H9 (cell line): ENCODE measurements around the gene TRPT1. TPM values are rescaled to one million over a fixed set of nuclear protein-coding genes. Genes with fewer than 3 reads are reported as not detected.

Source experiments
- DNase-seq: peaks from one replicate; pipeline ENCODE4 v3.0.0-alpha.2; 2017
- H2AFZ ChIP-seq: one replicate; pipeline ENCODE4 v1.6.1; 2013; ENCODE audit warnings: mild to moderate bottlenecking, low read length, control low read depth, moderate library complexity
- H2AK5ac ChIP-seq: 2 replicates; pipeline ENCODE4 v1.6.1; 2013; ENCODE audit warnings: low read length, control low read depth, mixed read lengths; ENCODE audit not compliant: insufficient read length
- H2BK120ac ChIP-seq: one replicate; pipeline ENCODE4 v1.6.1; 2013; ENCODE audit warnings: low read depth, mild to moderate bottlenecking, low read length, control low read depth, inconsistent platforms; ENCODE audit not compliant: poor library complexity, severe bottlenecking
- H2BK12ac ChIP-seq: 2 replicates; pipeline ENCODE4 v1.6.1; 2013; ENCODE audit warnings: low read length, control low read depth, mixed read lengths, low read depth; ENCODE audit not compliant: insufficient read length
- H2BK15ac ChIP-seq: 2 replicates; pipeline ENCODE4 v1.6.1; 2013; ENCODE audit warnings: low read depth, low read length, control low read depth
- H2BK20ac ChIP-seq: one replicate; pipeline ENCODE4 v1.6.1; 2013; ENCODE audit warnings: low read depth, mild to moderate bottlenecking, low read length, control low read depth, inconsistent platforms; ENCODE audit not compliant: poor library complexity, severe bottlenecking
- H2BK5ac ChIP-seq: 2 replicates; pipeline ENCODE4 v1.6.1; 2013; ENCODE audit warnings: low read length, control low read depth, mixed read lengths; ENCODE audit not compliant: insufficient read length
- H3K14ac ChIP-seq: 2 replicates; pipeline ENCODE4 v1.6.1; 2013; ENCODE audit warnings: low read length, control low read depth; ENCODE audit not compliant: insufficient read depth
- H3K18ac ChIP-seq: 2 replicates; pipeline ENCODE4 v1.6.1; 2013; ENCODE audit warnings: low read depth, mild to moderate bottlenecking, mixed read lengths, low read length, control low read depth; ENCODE audit not compliant: insufficient read length
- H3K23ac ChIP-seq: 2 replicates; pipeline ENCODE4 v1.6.1; 2013; ENCODE audit warnings: low read length, control low read depth, mixed read lengths, low read depth; ENCODE audit not compliant: insufficient read length
- H3K23me2 ChIP-seq: 2 replicates; pipeline ENCODE4 v1.6.1; 2013; ENCODE audit warnings: low read depth, mild to moderate bottlenecking, mixed read lengths, low read length, control low read depth; ENCODE audit not compliant: insufficient read length, poor library complexity, severe bottlenecking
- H3K27ac ChIP-seq: 2 replicates; pipeline ENCODE4 v1.5.1; 2013; ENCODE audit warnings: low read length, control low read depth, mixed read lengths, low read depth; ENCODE audit not compliant: insufficient read length
- H3K27me3 ChIP-seq: 2 replicates; pipeline ENCODE4 v1.6.1; 2013; ENCODE audit warnings: low read length, control low read depth, inconsistent platforms; ENCODE audit not compliant: insufficient read depth
- H3K4ac ChIP-seq: 2 replicates; pipeline ENCODE4 v1.6.1; 2013; ENCODE audit warnings: low read depth, mild to moderate bottlenecking, control low read depth, inconsistent platforms, low read length, moderate library complexity
- H3K4me1 ChIP-seq: 2 replicates; pipeline ENCODE4 v1.6.1; 2013; ENCODE audit warnings: low read length, control low read depth, inconsistent platforms; ENCODE audit not compliant: insufficient read depth
- H3K4me2 ChIP-seq: 2 replicates; pipeline ENCODE4 v1.6.1; 2013; ENCODE audit warnings: low read length, control low read depth, mixed read lengths; ENCODE audit not compliant: insufficient read length, insufficient read depth
- H3K56ac ChIP-seq: 2 replicates; pipeline ENCODE4 v1.6.1; 2013; ENCODE audit warnings: low read depth, mild to moderate bottlenecking, mixed read lengths, low read length, control low read depth; ENCODE audit not compliant: insufficient read length
- H3K79me1 ChIP-seq: 2 replicates; pipeline ENCODE4 v1.6.1; 2013; ENCODE audit warnings: low read depth, mild to moderate bottlenecking, moderate library complexity, low read length, control low read depth, inconsistent platforms; ENCODE audit not compliant: insufficient read depth, poor library complexity, severe bottlenecking
- H3K79me2 ChIP-seq: 2 replicates; pipeline ENCODE4 v1.6.1; 2013; ENCODE audit warnings: low read length, control low read depth, inconsistent platforms; ENCODE audit not compliant: insufficient read depth
- H3K9ac ChIP-seq: 2 replicates; pipeline ENCODE4 v1.6.1; 2013; ENCODE audit warnings: low read length, control low read depth, mixed read lengths; ENCODE audit not compliant: insufficient read length; ENCODE audit errors: extremely low read depth
- H3K9me3 ChIP-seq: one replicate; pipeline ENCODE4 v1.6.1; 2013; ENCODE audit warnings: low read depth, low read length, inconsistent platforms; ENCODE audit not compliant: control insufficient read depth
- H3T11ph ChIP-seq: one replicate; pipeline ENCODE4 v1.6.1; 2013; ENCODE audit warnings: mild to moderate bottlenecking, low read length, control low read depth, inconsistent platforms
- H4K20me1 ChIP-seq: one replicate; pipeline ENCODE4 v1.6.1; 2013; ENCODE audit not compliant: control insufficient read depth, insufficient read length, insufficient read depth
- H4K5ac ChIP-seq: 2 replicates; pipeline ENCODE4 v1.6.1; 2013; ENCODE audit warnings: low read depth, mild to moderate bottlenecking, mixed read lengths, low read length, control low read depth; ENCODE audit not compliant: insufficient read length
- H4K8ac ChIP-seq: replicated peaks from 2 replicates; pipeline ENCODE4 v1.6.1; 2013; ENCODE audit warnings: low read length, control low read depth, mixed read lengths, low read depth; ENCODE audit not compliant: insufficient read length
- H4K91ac ChIP-seq: 2 replicates; pipeline ENCODE4 v1.6.1; 2013; ENCODE audit warnings: low read depth, mild to moderate bottlenecking, moderate library complexity, mixed read lengths, low read length, control low read depth; ENCODE audit not compliant: insufficient read length
- H3K27ac Mint-ChIP-seq, 3 experiments: 2 replicates in 2 of 3; 3 replicates in 1 of 3; pipeline ENCODE4 v1.8.0; 2020 to 2021; ENCODE audit warnings: mixed read lengths in 3 of 3, mild to moderate bottlenecking in 1 of 3, moderate library complexity in 1 of 3
- H3K27me3 Mint-ChIP-seq: 2 replicates; pipeline ENCODE4 v1.8.0; 2021; ENCODE audit warnings: low read depth, mild to moderate bottlenecking, moderate library complexity, mixed read lengths
- H3K36me3 Mint-ChIP-seq, 3 experiments: 2 replicates in 2 of 3; 3 replicates in 1 of 3; pipeline ENCODE4 v1.8.0; 2020 to 2021; ENCODE audit warnings: low read depth in 3 of 3, mixed read lengths in 3 of 3; ENCODE audit not compliant: insufficient read depth in 1 of 3
- H3K4me1 Mint-ChIP-seq, 2 experiments: 2 replicates each; pipeline ENCODE4 v1.8.0; 2020; ENCODE audit warnings: mixed read lengths in 2 of 2
- H3K4me3 Mint-ChIP-seq, 2 experiments: 2 replicates in 1 of 2; 3 replicates in 1 of 2; pipeline ENCODE4 v1.8.0; 2020 to 2021; ENCODE audit warnings: mild to moderate bottlenecking in 2 of 2, mixed read lengths in 2 of 2, moderate library complexity in 1 of 2
- H3K9me3 Mint-ChIP-seq, 2 experiments: 2 replicates in 1 of 2; 3 replicates in 1 of 2; pipeline ENCODE4 v1.8.0; 2020; ENCODE audit warnings: mild to moderate bottlenecking in 2 of 2, mixed read lengths in 2 of 2, moderate library complexity in 1 of 2
- CTCF ChIP-seq: fragments of 200-600 bp; sonication (generic); conservative IDR thresholded peaks from 3 replicates; pipeline ENCODE4 v1.8.0; 2021; ENCODE audit warnings: antibody characterized with exemption, mild to moderate bottlenecking
- WGBS: extraction: QIAGEN DNeasy Blood & Tissue Kit; methylation state at CpG from one replicate; pipeline ENCODE4 v1.1.7; 2013; ENCODE audit warnings: missing lambda C conversion rate, low lambda C conversion rate, mixed read lengths; ENCODE audit not compliant: insufficient read length; ENCODE audit errors: extremely low coverage; 5-methylcytosine and 5-hydroxymethylcytosine counted together
- total RNA-seq: library from RNA; stranded (reverse); gene quantifications from 2 replicates; pipeline ENCODE4 v1.2.1, GENCODE V29; 2021

Gene TRPT1
- total RNA-seq, 1 experiment from 2014 or later: 33.6 TPM

- no peaks in the 10 kb centered on the region for H3K9me3 Mint-ChIP-seq
- H4K8ac ChIP-seq: no peak overlapping the region
- H3K79me1 ChIP-seq: no peaks in the 10 kb centered on the region
- peaks cover 16% of the 10 kb centered on the region for H3K23me2 ChIP-seq
- H3K4ac ChIP-seq: no peak overlapping the region; the same call in 1 of the 2 replicates
- H3K27me3 Mint-ChIP-seq: no peaks in the 10 kb centered on the region
- H3K36me3 Mint-ChIP-seq: peaks cover 13 to 45% (median 26%) of the 10 kb centered on the region in 3 experiments
- no peak for TF ChIP-seq CTCF
- H2BK15ac ChIP-seq: no peak overlapping the region
- no peak overlapping the region for H3T11ph ChIP-seq
- peak overlapping the region; percentile 38 for H3K9ac ChIP-seq
- H3K9me3 ChIP-seq: no peaks in the 10 kb centered on the region
- H2BK5ac ChIP-seq: no peak overlapping the region
- H3K79me2 ChIP-seq: peaks cover 8% of the 10 kb centered on the region; the same call in 1 of the 2 replicates
- H3K27me3 ChIP-seq: no peaks in the 10 kb centered on the region
- no peak overlapping the region for H2AFZ ChIP-seq
- no peak overlapping the region for H3K27ac ChIP-seq
- H2BK20ac ChIP-seq: no peak overlapping the region
- peak overlapping the region; percentile 80 for H3K18ac ChIP-seq
- H2BK120ac ChIP-seq: no peak overlapping the region
- H2AK5ac ChIP-seq: no peak overlapping the region
- no peak overlapping the region for H3K23ac ChIP-seq
- no peaks in the 10 kb centered on the region for H4K20me1 ChIP-seq
- H3K4me3 Mint-ChIP-seq: peak overlapping the region; percentile 85 to 93
- DNase-seq: peak; percentile 99
- H3K4me1 Mint-ChIP-seq: peaks cover 22 to 28% of the 10 kb centered on the region in 2 experiments
- peak overlapping the region; percentile 84 to 99 (median 93); a peak in 6 of 7 replicates for H3K27ac Mint-ChIP-seq
- H3K4me1 ChIP-seq: no peaks in the 10 kb centered on the region
- peak overlapping the region; percentile 80 for H3K14ac ChIP-seq
- no CpG with 5 or more reads among the region's 24 CpGs for WGBS
- H4K5ac ChIP-seq: no peak overlapping the region
- H3K4me2 ChIP-seq: no peak overlapping the region
- no peak overlapping the region for H2BK12ac ChIP-seq
- no peak overlapping the region for H3K56ac ChIP-seq
- no peak overlapping the region for H4K91ac ChIP-seq
Measured at GRCh38 chr11:64241241-64241490, 15.2 kb upstream of the TRPT1 start.
